Transverse colon (tissue), 4 donors: ENCODE results near the gene C17orf100. TPM values are rescaled to one million over a fixed set of nuclear protein-coding genes. Genes with fewer than 3 reads are reported as not detected.
A peak's percentile ranks its signal among the peaks of the same experiment; 100 is the strongest.
"Not testable (repeated sequence)": the region's sequence is repeated elsewhere in the genome, so short reads cannot be mapped to it uniquely, and the experiment has no call there.

Experiments
- DNase-seq: peaks from one replicate; pipeline ENCODE4 v3.0.0-alpha.2; 2019
- H3K27ac ChIP-seq, 4 donors: fragments of 200-600 bp; sonication (generic); 2 replicates each; pipeline ENCODE4 v1.5.1; 2016 to 2018; ENCODE audit warnings: inconsistent platforms in 4 of 4
- H3K27me3 ChIP-seq: fragments of 200-600 bp; sonication (generic); 2 replicates; pipeline ENCODE4 v1.5.1; 2017; ENCODE audit warnings: inconsistent platforms
- H3K36me3 ChIP-seq, 4 donors: fragments of 200-600 bp; sonication (generic); 2 replicates each; pipeline ENCODE4 v1.5.1; 2017 to 2019; ENCODE audit warnings: inconsistent platforms in 4 of 4
- H3K4me1 ChIP-seq, 4 donors: fragments of 200-600 bp; sonication (generic); 2 replicates each; pipeline ENCODE4 v1.5.1; 2017 to 2020; ENCODE audit warnings: inconsistent platforms in 4 of 4
- H3K4me3 ChIP-seq, 4 donors: fragments of 200-600 bp; sonication (generic); 1 replicate in 1 of 4; 2 replicates in 3 of 4; pipeline versions ENCODE4 v1.5.1 to v1.6.1; 2017 to 2019; ENCODE audit warnings: inconsistent platforms in 4 of 4
- H3K9me3 ChIP-seq, 2 donors: fragments of 200-600 bp; sonication (generic); 2 replicates each; pipeline ENCODE4 v1.5.1; 2017 to 2019; ENCODE audit warnings: inconsistent platforms in 2 of 2
- CTCF ChIP-seq, 5 experiments: fragments of 200-600 bp in 3 of 5; fragments of 450-650 bp in 2 of 5; sonication (generic) in 3 of 5; IDR thresholded peaks; 1 replicate in 2 of 5; 2 replicates in 3 of 5; pipeline ENCODE4 v1.5.1; 2016 to 2017; ENCODE audit warnings: antibody characterized with exemption in 5 of 5, inconsistent platforms in 3 of 5, mild to moderate bottlenecking in 2 of 5, moderate library complexity in 1 of 5
- EP300 ChIP-seq: sonication (generic); formaldehyde crosslinking; IDR thresholded peaks from one replicate; pipeline ENCODE4 v1.6.1; 2017; ENCODE audit warnings: antibody characterized with exemption, low read depth
- POLR2A ChIP-seq: fragments of 450-650 bp; IDR thresholded peaks from one replicate; pipeline ENCODE4 v1.6.1; 2016; ENCODE audit warnings: antibody characterized with exemption, mild to moderate bottlenecking, moderate library complexity
- POLR2AphosphoS5 ChIP-seq, 3 donors: sonication (generic); formaldehyde crosslinking; IDR thresholded peaks; one replicate each; pipeline ENCODE4 v1.6.1; 2016; ENCODE audit warnings: antibody characterized with exemption in 3 of 3
- WGBS, 2 donors: methylation state at CpG; one replicate each; pipeline ENCODE4 v1.1.5; 2018; ENCODE audit warnings: low coverage in 1 of 2; 5-methylcytosine and 5-hydroxymethylcytosine counted together
- in situ Hi-C, 4 donors: fragments of 200-750 bp; cut with MboI; loops; one replicate each; pipeline versions ENCODE4 v1.15.0 to v1.15.1; 2017; ENCODE audit warnings: low sequenced_read_pairs in 3 of 4, low pct_ligation_motif_present in 1 of 4, low pct_unique_long_range_greater_than_20kb in 1 of 4
- intact Hi-C: fragments of 100-400 bp; cut with DNase I; formaldehyde crosslinking; loops from one replicate; pipeline ENCODE4 v1.15.1; 2023; ENCODE audit warnings: low total_unique reads
- total RNA-seq, 4 donors: library from RNA; depleted of rRNA; stranded (reverse); fragments of >200 nt; gene quantifications; one replicate each; pipeline ENCODE4 v1.1.0, GENCODE V29; 2016

The C17orf100 gene
- total RNA-seq, 4 donors from 2014 or later = 1.4 to 1.7 TPM; not detected in 2

- Histone ChIP-seq H3K27me3 (peaks cover 49% of the 10 kb centered on the region), H3K9me3 (no peaks in the 10 kb centered on the region), H3K4me3 (no peak overlapping the region), H3K4me1 (peaks cover 11 to 43% (median 27%) of the 10 kb centered on the region in 4 donors), H3K27ac (no peak overlapping the region), H3K36me3 (no peaks in the 10 kb centered on the region)
- TF ChIP-seq EP300 (no peak), POLR2AphosphoS5 (IDR thresholded peaks at IDR 0.05) (no peak), POLR2A (no peak), CTCF (IDR thresholded peaks at IDR 0.05) (peak in 1 of 5 experiments; percentile 13)
- intact Hi-C loops (no loop called here), in situ Hi-C loops (loop anchor here in 1 of 4 donors (25.0 kb wide), 1 partner anchor 357 kb away; the partner anchor contains the start of genes BCL6B and RNASEK)
- DNase-seq = peak; percentile 58
- WGBS, 2 donors = 47 to 58% methylated on average over 6 to 46 of the region's 46 CpGs
Measured at GRCh38 chr17:6654841-6655731, 3.5 kb downstream of the C17orf100 start.

GRCh38 chr17:6655732-6656361 is 4.3 kb downstream of the C17orf100 start:
- Histone ChIP-seq H3K27me3 (peaks cover 54% of the 10 kb centered on the region), H3K4me1 (peaks cover 6 to 37% (median 20%) of the 10 kb centered on the region in 4 donors)
- H3K4me3 ChIP-seq, intact Hi-C loops, DNase-seq, H3K36me3 ChIP-seq, H3K9me3 ChIP-seq, H3K27ac ChIP-seq: not testable (repeated sequence)
- 3% methylated on average over 31 of the region's 41 CpGs; no CpG with 5 or more reads in 1 of the 2 donors for WGBS, 2 donors
- in situ Hi-C loops = loop anchor here in 1 of 4 donors (25.0 kb wide), 1 partner anchor 356 kb away; the partner anchor contains the start of genes BCL6B and RNASEK

- H3K9me3 ChIP-seq, H3K27ac ChIP-seq, intact Hi-C loops, H3K36me3 ChIP-seq: not testable (repeated sequence)
- Histone ChIP-seq H3K4me3 (peak overlapping the region in 2 of 4 donors; percentile 18 to 39), H3K4me1 (peaks cover 6 to 37% (median 16%) of the 10 kb centered on the region in 4 donors), H3K27me3 (peaks cover 62% of the 10 kb centered on the region)
- WGBS, 2 donors = 13% methylated on average over 35 of the region's 55 CpGs; no CpG with 5 or more reads in 1 of the 2 donors
- peak; percentile 40 for DNase-seq
- in situ Hi-C loops = loop anchor here in 1 of 4 donors (25.0 kb wide), 1 partner anchor 355 kb away; the partner anchor contains the start of genes BCL6B and RNASEK
Measured at GRCh38 chr17:6656797-6657632, 5.5 kb downstream of the C17orf100 start.

- Histone ChIP-seq H3K27me3 (peaks cover 69% of the 10 kb centered on the region), H3K27ac (no peak overlapping the region), H3K4me1 (peaks cover 0 to 29% (median 12%) of the 10 kb centered on the region in 4 donors), H3K4me3 (peak overlapping the region in 1 of 4 donors; percentile 39), H3K9me3 (no peaks in the 10 kb centered on the region), H3K36me3 (no peaks in the 10 kb centered on the region)
- 71 to 80% methylated on average over 3 to 18 of the region's 18 CpGs for WGBS, 2 donors
- TF ChIP-seq POLR2AphosphoS5 (IDR thresholded peaks at IDR 0.05) (no peak), POLR2A (no peak), CTCF (IDR thresholded peaks at IDR 0.05) (no peak), EP300 (no peak)
- intact Hi-C loops = no loop called here
- no peak for DNase-seq
- in situ Hi-C loops = loop anchor here in 1 of 4 donors (25.0 kb wide), 1 partner anchor 355 kb away; the partner anchor contains the start of genes BCL6B and RNASEK
Measured at GRCh38 chr17:6657633-6658287, 6.2 kb downstream of the C17orf100 start.

- Histone ChIP-seq H3K27me3 (peaks cover 74% of the 10 kb centered on the region), H3K4me1 (peaks cover 0 to 23% (median 10%) of the 10 kb centered on the region in 4 donors)
- in situ Hi-C loops = loop anchor here in 1 of 4 donors (25.0 kb wide), 1 partner anchor 354 kb away; the partner anchor contains the start of genes BCL6B and RNASEK
- H3K4me3 ChIP-seq, DNase-seq, H3K36me3 ChIP-seq, H3K9me3 ChIP-seq, intact Hi-C loops, H3K27ac ChIP-seq: not testable (repeated sequence)
- WGBS, 2 donors = 83 to 96% methylated on average over 1 to 5 of the region's 5 CpGs
Measured at GRCh38 chr17:6658411-6658810, 6.8 kb downstream of the C17orf100 start.
